NCI-H2171 (cell line): ENCODE measurements around the gene ATP4B.
"Not testable (repeated sequence)": the region's sequence is repeated elsewhere in the genome, so short reads cannot be mapped to it uniquely, and the experiment has no call there.

Experiments
- DNase-seq: peaks from one replicate; lab custom pipeline; 2025; lab: John Stamatoyannopoulos, UW

Gene ATP4B

GRCh38 chr13:113624235-113624587, 33.8 kb downstream of the ATP4B start:
- no peak for DNase-seq

- DNase-seq: no peak
These were observed 34.3 kb downstream of the ATP4B start for GRCh38 chr13:113623491-113624234.

- DNase-seq: no peak
These were observed 35.1 kb downstream of the ATP4B start for GRCh38 chr13:113622791-113623490.

GRCh38 chr13:113621986-113622550, 35.9 kb downstream of the ATP4B start:
- not testable (repeated sequence) for DNase-seq

GRCh38 chr13:113621498-113621897, 36.5 kb downstream of the ATP4B start:
- DNase-seq: not testable (repeated sequence)

- no peak for DNase-seq
These were observed 37.0 kb downstream of the ATP4B start for GRCh38 chr13:113621046-113621445.

- no peak for DNase-seq
These were observed 37.8 kb downstream of the ATP4B start for GRCh38 chr13:113620036-113620796.

- no peak for DNase-seq
These were observed 39.5 kb downstream of the ATP4B start for GRCh38 chr13:113618455-113618854.

GRCh38 chr13:113617961-113618360, 40.0 kb downstream of the ATP4B start:
- DNase-seq: no peak

- DNase-seq: no peak
These were observed 40.8 kb downstream of the ATP4B start for GRCh38 chr13:113616991-113617749.

- DNase-seq: no peak
These were observed 41.6 kb downstream of the ATP4B start for GRCh38 chr13:113616281-113616906.

GRCh38 chr13:113613789-113614379, 44.1 kb downstream of the ATP4B start:
- DNase-seq: no peak

GRCh38 chr13:113612607-113613006, 45.4 kb downstream of the ATP4B start:
- no peak for DNase-seq

GRCh38 chr13:113611996-113612395, 46.0 kb downstream of the ATP4B start:
- no peak for DNase-seq

- DNase-seq: no peak
These were observed 47.7 kb downstream of the ATP4B start for GRCh38 chr13:113610266-113610665.

GRCh38 chr13:113609616-113610015, 48.4 kb downstream of the ATP4B start:
- DNase-seq: no peak

- DNase-seq: no peak
These were observed 48.9 kb downstream of the ATP4B start for GRCh38 chr13:113608967-113609533.

GRCh38 chr13:113607889-113608635, 49.9 kb downstream of the ATP4B start:
- no peak for DNase-seq

- no peak for DNase-seq
These were observed 50.7 kb downstream of the ATP4B start for GRCh38 chr13:113607056-113607888.
